OCI-LY3 (cell line): ENCODE results near the gene GPR55.

Experiments used
- EZH2phosphoT487 ChIP-seq: fragments of 200-600 bp; shearing (Covaris generic); IDR thresholded peaks from 2 replicates; pipeline ENCODE4 v1.6.1; 2018; ENCODE audit warnings: antibody characterized with exemption, mixed run types, low read depth
- TF ChIP-seq, protein P1 (sequence below): fragments of 200-600, 300-600 bp; sonication (generic); IDR thresholded peaks from 2 replicates; pipeline ENCODE4 v1.5.1; 2014; ENCODE audit warnings: antibody characterized with exemption, low read length, low read depth

- TF ChIP-seq, protein P1, sequence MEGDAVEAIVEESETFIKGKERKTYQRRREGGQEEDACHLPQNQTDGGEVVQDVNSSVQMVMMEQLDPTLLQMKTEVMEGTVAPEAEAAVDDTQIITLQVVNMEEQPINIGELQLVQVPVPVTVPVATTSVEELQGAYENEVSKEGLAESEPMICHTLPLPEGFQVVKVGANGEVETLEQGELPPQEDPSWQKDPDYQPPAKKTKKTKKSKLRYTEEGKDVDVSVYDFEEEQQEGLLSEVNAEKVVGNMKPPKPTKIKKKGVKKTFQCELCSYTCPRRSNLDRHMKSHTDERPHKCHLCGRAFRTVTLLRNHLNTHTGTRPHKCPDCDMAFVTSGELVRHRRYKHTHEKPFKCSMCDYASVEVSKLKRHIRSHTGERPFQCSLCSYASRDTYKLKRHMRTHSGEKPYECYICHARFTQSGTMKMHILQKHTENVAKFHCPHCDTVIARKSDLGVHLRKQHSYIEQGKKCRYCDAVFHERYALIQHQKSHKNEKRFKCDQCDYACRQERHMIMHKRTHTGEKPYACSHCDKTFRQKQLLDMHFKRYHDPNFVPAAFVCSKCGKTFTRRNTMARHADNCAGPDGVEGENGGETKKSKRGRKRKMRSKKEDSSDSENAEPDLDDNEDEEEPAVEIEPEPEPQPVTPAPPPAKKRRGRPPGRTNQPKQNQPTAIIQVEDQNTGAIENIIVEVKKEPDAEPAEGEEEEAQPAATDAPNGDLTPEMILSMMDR = no peak
- TF ChIP-seq EZH2phosphoT487 = no peak
Measured at GRCh38 chr2:230862292-230862691, 62.8 kb downstream of the GPR55 start.
